ENCODE results near the gene GLG1.
"Not testable (repeated sequence)": the region's sequence is repeated elsewhere in the genome, so short reads cannot be mapped to it uniquely, and the experiment has no call there.

GRCh38 chr16:74417897-74418296 lies 189.0 kb downstream of the GLG1 start:
- TF ChIP-seq CTCF, POLR2A (IDR thresholded peaks at IDR 0.05): not testable (repeated sequence)

Data from Peyer's patch (tissue), 4 donors.